ENCODE data around the gene CMSS1. TPM values are rescaled to one million over a fixed set of nuclear protein-coding genes. Genes with fewer than 3 reads are reported as not detected.

The CMSS1 gene
- total RNA-seq, 4 donors from 2014 or later: 2.4 to 29.9 (median 5.2) TPM

GRCh38 chr3:100163787-100164186 lies 346.1 kb downstream of the CMSS1 start:
- Histone ChIP-seq H3K27me3 (no peaks in the 10 kb centered on the region), H3K4me1 (peaks cover 0 to 15% (median 0%) of the 10 kb centered on the region in 4 donors), H3K36me3 (no peaks in the 10 kb centered on the region), H3K9me3 (no peaks in the 10 kb centered on the region), H3K4me3 (no peak overlapping the region), H3K27ac (no peak overlapping the region)
- WGBS, 2 donors (ENCODE audit: low coverage in 1 of 2): 83 to 87% methylated on average over 2 of the region's 2 CpGs
- in situ Hi-C loops (cut with MboI; ENCODE audit: low pct_ligation_motif_present in 1 of 4, low pct_unique_long_range_greater_than_20kb in 1 of 4, low sequenced_read_pairs in 3 of 4): no loop called here
- intact Hi-C loops (cut with DNase I; ENCODE audit: low total_unique reads): no loop called here
- TF ChIP-seq POLR2AphosphoS5 (IDR thresholded peaks at IDR 0.05): no peak
- TF ChIP-seq CTCF (IDR thresholded peaks at IDR 0.05): no peak
- TF ChIP-seq POLR2A (IDR thresholded peaks at IDR 0.05): no peak
- no peak for TF ChIP-seq EP300 (IDR thresholded peaks at IDR 0.05; ENCODE audit: low read depth)
- DNase-seq: no peak

- Histone ChIP-seq H3K4me1 (peaks cover 0 to 5% (median 0%) of the 10 kb centered on the region in 4 donors), H3K27ac (no peak overlapping the region), H3K4me3 (no peak overlapping the region), H3K27me3 (no peaks in the 10 kb centered on the region), H3K9me3 (no peaks in the 10 kb centered on the region), H3K36me3 (no peaks in the 10 kb centered on the region)
- no peak for DNase-seq
- 89 to 100% methylated on average over 2 to 3 of the region's 3 CpGs for WGBS, 2 donors (ENCODE audit: low coverage in 1 of 2)
- intact Hi-C loops (cut with DNase I; ENCODE audit: low total_unique reads) (no loop called here), in situ Hi-C loops (cut with MboI; ENCODE audit: low pct_ligation_motif_present in 1 of 4, low pct_unique_long_range_greater_than_20kb in 1 of 4, low sequenced_read_pairs in 3 of 4) (no loop called here)
- no peak for TF ChIP-seq CTCF (IDR thresholded peaks at IDR 0.05)
- no peak for TF ChIP-seq POLR2A (IDR thresholded peaks at IDR 0.05)
- no peak for TF ChIP-seq POLR2AphosphoS5 (IDR thresholded peaks at IDR 0.05)
- TF ChIP-seq EP300 (IDR thresholded peaks at IDR 0.05; ENCODE audit: low read depth): no peak
These were observed 347.1 kb downstream of the CMSS1 start for GRCh38 chr3:100164743-100165142.

GRCh38 chr3:100165926-100166550 lies 348.4 kb downstream of the CMSS1 start:
- intact Hi-C loops (cut with DNase I; ENCODE audit: low total_unique reads) (no loop called here), in situ Hi-C loops (cut with MboI; ENCODE audit: low pct_ligation_motif_present in 1 of 4, low pct_unique_long_range_greater_than_20kb in 1 of 4, low sequenced_read_pairs in 3 of 4) (no loop called here)
- Histone ChIP-seq H3K4me1 (no peaks in the 10 kb centered on the region), H3K4me3 (no peak overlapping the region), H3K9me3 (no peaks in the 10 kb centered on the region), H3K27me3 (no peaks in the 10 kb centered on the region), H3K27ac (no peak overlapping the region), H3K36me3 (no peaks in the 10 kb centered on the region)
- no peak for DNase-seq
- 88 to 89% methylated on average over 2 of the region's 2 CpGs for WGBS, 2 donors (ENCODE audit: low coverage in 1 of 2)
- TF ChIP-seq POLR2A (IDR thresholded peaks at IDR 0.05): no peak
- no peak for TF ChIP-seq EP300 (IDR thresholded peaks at IDR 0.05; ENCODE audit: low read depth)
- no peak for TF ChIP-seq CTCF (IDR thresholded peaks at IDR 0.05)
- no peak for TF ChIP-seq POLR2AphosphoS5 (IDR thresholded peaks at IDR 0.05)

GRCh38 chr3:100169201-100169920 lies 351.7 kb downstream of the CMSS1 start:
- Histone ChIP-seq H3K4me3 (no peak overlapping the region), H3K36me3 (no peaks in the 10 kb centered on the region), H3K27ac (no peak overlapping the region), H3K4me1 (no peaks in the 10 kb centered on the region), H3K9me3 (no peaks in the 10 kb centered on the region), H3K27me3 (no peaks in the 10 kb centered on the region)
- 44 to 77% methylated on average over 3 to 4 of the region's 4 CpGs for WGBS, 2 donors (ENCODE audit: low coverage in 1 of 2)
- intact Hi-C loops (cut with DNase I; ENCODE audit: low total_unique reads): no loop called here
- in situ Hi-C loops (cut with MboI; ENCODE audit: low pct_ligation_motif_present in 1 of 4, low pct_unique_long_range_greater_than_20kb in 1 of 4, low sequenced_read_pairs in 3 of 4): no loop called here
- no peak for DNase-seq
- TF ChIP-seq POLR2A (IDR thresholded peaks at IDR 0.05): no peak
- no peak for TF ChIP-seq EP300 (IDR thresholded peaks at IDR 0.05; ENCODE audit: low read depth)
- no peak for TF ChIP-seq POLR2AphosphoS5 (IDR thresholded peaks at IDR 0.05)
- no peak for TF ChIP-seq CTCF (IDR thresholded peaks at IDR 0.05)
